ENCODE data around the gene USP53. TPM values are rescaled to one million over a fixed set of nuclear protein-coding genes. Genes with fewer than 3 reads are reported as not detected.

The USP53 gene
- total RNA-seq, 1 experiment from 2014 or later, result 20.1 TPM

DNA sequence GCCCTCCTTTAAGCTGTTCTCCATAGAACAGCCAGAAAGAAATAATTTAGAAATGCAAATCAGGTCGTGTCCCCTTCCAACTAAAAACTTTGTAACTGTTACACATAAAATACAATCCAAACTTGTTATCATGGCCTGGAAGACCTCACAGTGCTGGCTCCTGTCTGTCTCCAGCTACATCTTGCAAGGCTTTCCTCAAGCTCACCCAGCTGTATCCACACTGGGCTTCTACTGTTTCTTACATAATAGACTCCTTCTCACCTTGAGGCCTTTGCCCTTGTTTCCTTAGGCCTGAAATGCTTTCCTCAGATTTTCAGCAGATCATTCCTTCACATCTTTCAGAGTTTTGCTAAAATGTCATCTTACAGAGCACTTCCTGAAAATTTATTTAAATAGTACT is 33.5 kb upstream of the USP53 start:
- no peaks in the 10 kb centered on the region for H3K27me3 Mint-ChIP-seq (ENCODE audit: low read depth)
- TF ChIP-seq NFYB (CRISPR knock-in tag; conservative IDR thresholded peaks at IDR 0.05; ENCODE audit: low read depth), result no peak
- no peak for TF ChIP-seq NR2C2 (CRISPR knock-in tag; IDR thresholded peaks at IDR 0.05)
- TF ChIP-seq E2F4 (CRISPR knock-in tag; IDR thresholded peaks at IDR 0.05; ENCODE audit: borderline replicate concordance, low read depth), result no peak
- TF ChIP-seq USF1 (CRISPR knock-in tag; IDR thresholded peaks at IDR 0.05), result no peak
- no peaks in the 10 kb centered on the region for H3K36me3 Mint-ChIP-seq
- POLR2A ChIA-PET, result no interaction called here
- no peak overlapping the region for H3K27ac Mint-ChIP-seq
- CTCF ChIA-PET, result no interaction called here
- no peak overlapping the region for H3K4me3 Mint-ChIP-seq
- DNase-seq (ENCODE audit: low spot score), result no peak
- no peaks in the 10 kb centered on the region for H3K9me3 Mint-ChIP-seq
- H3K4me1 Mint-ChIP-seq, result peaks cover 6% of the 10 kb centered on the region
- no peak for ATAC-seq

- TF ChIP-seq MXD4 (CRISPR knock-in tag; IDR thresholded peaks at IDR 0.05; ENCODE audit: borderline replicate concordance) (no peak), CDX4 (CRISPR knock-in tag; IDR thresholded peaks at IDR 0.05; ENCODE audit: borderline replicate concordance) (no peak), IRF1 (CRISPR knock-in tag; IDR thresholded peaks at IDR 0.05) (no peak), ZNF121 (CRISPR knock-in tag; IDR thresholded peaks at IDR 0.05) (no peak)
- POLR2A ChIA-PET, result no interaction called here
- ATAC-seq, result no peak
Observed at GRCh38 chr4:119184128-119184527, 28.4 kb upstream of the USP53 start.

GRCh38 chr4:119189638-119190037 is 22.9 kb upstream of the USP53 start:
- POLR2A ChIA-PET, result no interaction called here
- TF ChIP-seq FOXJ3 (CRISPR knock-in tag; IDR thresholded peaks at IDR 0.05; ENCODE audit: borderline replicate concordance), result no peak
- no peak for TF ChIP-seq MXD4 (CRISPR knock-in tag; IDR thresholded peaks at IDR 0.05; ENCODE audit: borderline replicate concordance)
- TF ChIP-seq ZNF416 (CRISPR knock-in tag; IDR thresholded peaks at IDR 0.05), result no peak
- no peak for TF ChIP-seq SOX15 (CRISPR knock-in tag; IDR thresholded peaks at IDR 0.05)
- no peak for TF ChIP-seq JAZF1 (CRISPR knock-in tag; IDR thresholded peaks at IDR 0.05)
- TF ChIP-seq FOXP1 (CRISPR knock-in tag; IDR thresholded peaks at IDR 0.05; ENCODE audit: borderline replicate concordance), result no peak
- TF ChIP-seq IRF2 (CRISPR knock-in tag; IDR thresholded peaks at IDR 0.05; ENCODE audit: borderline replicate concordance, low read depth), result no peak
- no peaks in the 10 kb centered on the region for H3K27me3 Mint-ChIP-seq (ENCODE audit: low read depth)
- no peaks in the 10 kb centered on the region for H3K9me3 Mint-ChIP-seq
- ATAC-seq, result no peak
- H3K36me3 Mint-ChIP-seq, result no peaks in the 10 kb centered on the region
- no peaks in the 10 kb centered on the region for H3K4me1 Mint-ChIP-seq
- no peak overlapping the region for H3K4me3 Mint-ChIP-seq
- no peak for DNase-seq (ENCODE audit: low spot score)
- CTCF ChIA-PET, result interaction anchor here (1.2 kb wide), 1 partner anchor 16 kb away, joined by 3 read pairs; no protein-coding TSS in a partner anchor
- H3K27ac Mint-ChIP-seq, result no peak overlapping the region

More at GRCh38 chr4:119184128-119184527, 28.4 kb upstream of the USP53 start:
- CTCF ChIA-PET, result no interaction called here
- DNase-seq (ENCODE audit: low spot score), result no peak
- H3K4me3 Mint-ChIP-seq, result no peak overlapping the region
- no peaks in the 10 kb centered on the region for H3K9me3 Mint-ChIP-seq
- H3K36me3 Mint-ChIP-seq, result no peaks in the 10 kb centered on the region
- H3K4me1 Mint-ChIP-seq, result peaks cover 3% of the 10 kb centered on the region; the same call in 1 of the 2 replicates
- H3K27me3 Mint-ChIP-seq (ENCODE audit: low read depth), result no peaks in the 10 kb centered on the region
- H3K27ac Mint-ChIP-seq, result no peak overlapping the region

GRCh38 chr4:119190354-119190753 is 22.2 kb upstream of the USP53 start:
- no peak for ATAC-seq
- H3K27ac Mint-ChIP-seq, result no peak overlapping the region
- H3K36me3 Mint-ChIP-seq, result no peaks in the 10 kb centered on the region
- ChIA-PET POLR2A (no interaction called here), CTCF (interaction anchor here (1.2 kb wide), 1 partner anchor 17 kb away, joined by 3 read pairs; no protein-coding TSS in a partner anchor)
- no peaks in the 10 kb centered on the region for H3K9me3 Mint-ChIP-seq
- DNase-seq (ENCODE audit: low spot score), result no peak
- H3K27me3 Mint-ChIP-seq (ENCODE audit: low read depth), result no peaks in the 10 kb centered on the region
- H3K4me3 Mint-ChIP-seq, result no peak overlapping the region
- H3K4me1 Mint-ChIP-seq, result no peaks in the 10 kb centered on the region
- no peak for TF ChIP-seq ATF6 (CRISPR knock-in tag; IDR thresholded peaks at IDR 0.05)
- TF ChIP-seq E2F1 (CRISPR knock-in tag; IDR thresholded peaks at IDR 0.05), result no peak
- TF ChIP-seq E2F4 (CRISPR knock-in tag; IDR thresholded peaks at IDR 0.05; ENCODE audit: borderline replicate concordance, low read depth), result no peak
- no peak for TF ChIP-seq ZBTB43 (CRISPR knock-in tag; IDR thresholded peaks at IDR 0.05)
- TF ChIP-seq, protein P1, sequence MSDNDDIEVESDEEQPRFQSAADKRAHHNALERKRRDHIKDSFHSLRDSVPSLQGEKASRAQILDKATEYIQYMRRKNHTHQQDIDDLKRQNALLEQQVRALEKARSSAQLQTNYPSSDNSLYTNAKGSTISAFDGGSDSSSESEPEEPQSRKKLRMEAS (CRISPR knock-in tag; IDR thresholded peaks at IDR 0.05), result no peak
